Panc1 (cell line): Measurements from ENCODE around the gene LDLR. TPM values are rescaled to one million over a fixed set of nuclear protein-coding genes. Genes with fewer than 3 reads are reported as not detected.

ENCODE experiments used
- ATAC-seq: fragments of 200-7000 bp; cut with Tn5 transposase; 2 replicates; pipeline ENCODE4 v1.9.1; 2020; ENCODE audit warnings: mild to moderate bottlenecking, moderate library complexity
- BruUV-seq: library from RNA; stranded (reverse); fragments of 400-500 nt; replicated peaks from 2 replicates; lab custom pipeline; 2021; lab: Mats Ljungman, UMichigan
- CTCF ChIA-PET: fragments of 300-600 bp; sonication (Branson Sonifier 250); formaldehyde crosslinking; loops from one replicate; lab custom pipeline; 2022; ENCODE audit warnings: antibody characterized with exemption; lab: Charles Lee
- POLR2A ChIA-PET: fragments of 300-600 bp; sonication (Branson Sonifier 250); formaldehyde crosslinking; loops from one replicate; lab custom pipeline; 2022; ENCODE audit warnings: antibody characterized with exemption; lab: Charles Lee
- DNase-seq: peaks from one replicate; pipeline ENCODE4 v3.0.0-alpha.2; 2010; ENCODE audit warnings: low read depth, low spot score
- H3K27ac ChIP-seq: 2 replicates; pipeline ENCODE4 v1.5.1; 2011; ENCODE audit warnings: mild to moderate bottlenecking, low read length, inconsistent platforms
- H3K27me3 ChIP-seq: fragments of 200-500 bp; sonication (Bioruptor generic); 2 replicates; pipeline ENCODE4 v1.6.0; 2014; ENCODE audit warnings: low read length, inconsistent platforms; ENCODE audit not compliant: control insufficient read depth, insufficient read depth
- H3K36me3 ChIP-seq: fragments of 200-500 bp; sonication (Bioruptor generic); 2 replicates; pipeline ENCODE4 v1.5.1; 2014; ENCODE audit warnings: inconsistent platforms, mild to moderate bottlenecking, low read length, moderate library complexity; ENCODE audit not compliant: control insufficient read depth, insufficient read depth
- H3K4me1 ChIP-seq: 2 replicates; pipeline ENCODE4 v1.5.1; 2011; ENCODE audit warnings: inconsistent platforms, mild to moderate bottlenecking, low read length, moderate library complexity; ENCODE audit not compliant: control insufficient read depth, insufficient read depth
- H3K4me3 ChIP-seq, 2 experiments: 2 replicates each; pipeline ENCODE4 v1.5.1; 2011 to 2012; ENCODE audit warnings: low read depth in 2 of 2, low read length in 2 of 2, mild to moderate bottlenecking in 2 of 2, inconsistent platforms in 1 of 2, moderate library complexity in 1 of 2
- H3K9me3 ChIP-seq: fragments of 200-500 bp; sonication (Bioruptor generic); 2 replicates; pipeline ENCODE4 v1.5.1; 2014; ENCODE audit warnings: low read depth, mild to moderate bottlenecking, inconsistent platforms, low read length, moderate library complexity; ENCODE audit not compliant: control insufficient read depth, insufficient read depth
- CTCF ChIP-seq: fragments of 450-650 bp; IDR thresholded peaks from 2 replicates; pipeline ENCODE4 v1.5.1; 2017; ENCODE audit warnings: mild to moderate bottlenecking
- POLR2AphosphoS5 ChIP-seq: IDR thresholded peaks from 2 replicates; pipeline ENCODE4 v1.6.1; 2012; ENCODE audit warnings: mild to moderate bottlenecking, low read depth, low read length, moderate library complexity
- REST ChIP-seq, 2 experiments: IDR thresholded peaks; 2 replicates each; pipeline ENCODE4 v1.6.1; 2011 to 2012; ENCODE audit warnings: low read depth in 2 of 2, control low read depth in 1 of 2, low read length in 1 of 2, mild to moderate bottlenecking in 1 of 2, moderate library complexity in 1 of 2; ENCODE audit not compliant: insufficient read depth in 1 of 2
- SIN3A ChIP-seq: IDR thresholded peaks from 2 replicates; pipeline ENCODE4 v1.6.1; 2012; ENCODE audit warnings: low read depth, mild to moderate bottlenecking, low read length, moderate library complexity, borderline replicate concordance; ENCODE audit not compliant: insufficient read depth
- TCF7L2 ChIP-seq: IDR thresholded peaks from 2 replicates; pipeline ENCODE4 v1.6.1; 2011; ENCODE audit warnings: mild to moderate bottlenecking, low read depth, low read length, inconsistent platforms
- in situ Hi-C: cut with HindIII; loops from 2 replicates; pipeline ENCODE4 v1.10.0; 2016; ENCODE audit warnings: low sequenced_read_pairs, low pct_unique_long_range_greater_than_20kb
- intact Hi-C: fragments of 100-400 bp; cut with micrococcal nuclease; formaldehyde crosslinking; loops from one replicate; pipeline ENCODE4 v1.10.0; 2022; ENCODE audit not compliant: unreplicated experiment
- total RNA-seq: library from RNA; stranded (reverse); gene quantifications from one replicate; pipeline ENCODE4 v1.2.1, GENCODE V29; 2021; ENCODE audit not compliant: unreplicated experiment

The LDLR gene
- total RNA-seq, 1 experiment from 2014 or later, result 203 TPM

GRCh38 chr19:11115042-11115441 lies 25.8 kb downstream of the LDLR start:
- no peaks in the 10 kb centered on the region for H3K27me3 ChIP-seq
- H3K4me1 ChIP-seq, result no peaks in the 10 kb centered on the region; the same call in 1 of the 2 replicates
- H3K4me3 ChIP-seq, result no peak overlapping the region
- DNase-seq, result no peak
- H3K36me3 ChIP-seq, result peaks cover 10% of the 10 kb centered on the region
- H3K27ac ChIP-seq, result no peak overlapping the region
- no peak for TF ChIP-seq SIN3A
- TF ChIP-seq TCF7L2, result no peak
- no peak for TF ChIP-seq POLR2AphosphoS5
- no peak for TF ChIP-seq CTCF
- no peak for TF ChIP-seq REST (IDR thresholded peaks at IDR 0.05; ENCODE audit: insufficient read depth in 1 of 2, low read depth in 2 of 2, low read length in 1 of 2)
- no TSS peak for BruUV-seq
- ATAC-seq, result no peak
- in situ Hi-C loops, result no loop called here
- intact Hi-C loops, result no loop called here
- no peaks in the 10 kb centered on the region for H3K9me3 ChIP-seq
- ChIA-PET POLR2A (no interaction called here), CTCF (interaction anchor here (0.7 kb wide), 1 partner anchor 11 kb away, joined by 6 read pairs; no protein-coding TSS in a partner anchor)

- ATAC-seq, result no peak
- in situ Hi-C loops (no loop called here), intact Hi-C loops (no loop called here)
- TF ChIP-seq POLR2AphosphoS5 (no peak), TCF7L2 (no peak), CTCF (no peak)
- ChIA-PET POLR2A (no interaction called here), CTCF (interaction anchor here (0.7 kb wide), 1 partner anchor 10 kb away, joined by 6 read pairs; no protein-coding TSS in a partner anchor)
- BruUV-seq, result no TSS peak
- Histone ChIP-seq H3K4me3 (no peak overlapping the region), H3K9me3 (no peaks in the 10 kb centered on the region), H3K27ac (no peak overlapping the region), H3K27me3 (no peaks in the 10 kb centered on the region), H3K4me1 (no peaks in the 10 kb centered on the region; the same call in 1 of the 2 replicates), H3K36me3 (peaks cover 8% of the 10 kb centered on the region)
- DNase-seq, result no peak
Measured at GRCh38 chr19:11115895-11116446, 26.7 kb downstream of the LDLR start.
